ENCODE results near the gene MEFV. TPM values are rescaled to one million over a fixed set of nuclear protein-coding genes. Genes with fewer than 3 reads are reported as not detected.
"Not testable (repeated sequence)": the region's sequence is repeated elsewhere in the genome, so short reads cannot be mapped to it uniquely, and the experiment has no call there.

The MEFV gene
- total RNA-seq, 2 donors from 2014 or later: 0.57 to 1.1 TPM

DNA sequence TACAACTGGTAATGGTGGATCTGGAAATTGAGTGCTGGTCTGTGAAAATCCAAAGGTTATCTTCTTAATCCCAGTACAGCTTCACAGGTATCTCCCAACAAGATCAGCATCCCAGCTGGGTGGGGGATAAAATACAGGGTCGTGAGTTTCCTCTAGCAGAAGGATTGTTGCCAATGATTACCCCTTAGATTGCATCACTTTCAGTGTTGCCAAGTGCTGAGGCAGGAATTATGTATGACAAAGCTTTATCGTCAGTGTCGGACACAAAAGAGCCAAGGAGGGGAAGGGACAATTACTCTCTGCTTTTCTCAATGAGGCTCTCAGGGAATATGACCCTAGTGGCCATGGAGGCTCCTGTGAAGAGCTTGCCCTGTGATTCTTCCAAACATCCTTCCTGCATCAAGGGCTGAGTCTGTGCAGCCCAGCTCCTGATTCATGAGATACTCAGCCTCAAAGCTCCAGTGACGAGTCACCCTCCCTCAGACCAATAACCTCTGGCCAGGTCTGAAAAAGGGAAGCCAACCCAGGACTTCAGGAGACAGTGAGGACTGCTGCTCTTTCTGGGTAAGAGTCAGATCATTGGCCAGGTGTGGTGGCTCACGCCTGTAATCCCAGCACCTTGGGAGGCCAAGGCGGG lies 53.4 kb downstream of the MEFV start:
- intact Hi-C loops (cut with DNase I): no loop called here
- Histone ChIP-seq H3K27ac (no peak overlapping the region), H3K36me3 (no peaks in the 10 kb centered on the region), H3K4me3 (no peak overlapping the region), H3K27me3 (no peaks in the 10 kb centered on the region), H3K9ac (ENCODE audit: low read depth in 2 of 2, low read length in 2 of 2) (no peak overlapping the region), H3K4me1 (no peaks in the 10 kb centered on the region), H3K9me3 (no peaks in the 10 kb centered on the region)
- DNase-seq: no peak
- TF ChIP-seq, protein P1, sequence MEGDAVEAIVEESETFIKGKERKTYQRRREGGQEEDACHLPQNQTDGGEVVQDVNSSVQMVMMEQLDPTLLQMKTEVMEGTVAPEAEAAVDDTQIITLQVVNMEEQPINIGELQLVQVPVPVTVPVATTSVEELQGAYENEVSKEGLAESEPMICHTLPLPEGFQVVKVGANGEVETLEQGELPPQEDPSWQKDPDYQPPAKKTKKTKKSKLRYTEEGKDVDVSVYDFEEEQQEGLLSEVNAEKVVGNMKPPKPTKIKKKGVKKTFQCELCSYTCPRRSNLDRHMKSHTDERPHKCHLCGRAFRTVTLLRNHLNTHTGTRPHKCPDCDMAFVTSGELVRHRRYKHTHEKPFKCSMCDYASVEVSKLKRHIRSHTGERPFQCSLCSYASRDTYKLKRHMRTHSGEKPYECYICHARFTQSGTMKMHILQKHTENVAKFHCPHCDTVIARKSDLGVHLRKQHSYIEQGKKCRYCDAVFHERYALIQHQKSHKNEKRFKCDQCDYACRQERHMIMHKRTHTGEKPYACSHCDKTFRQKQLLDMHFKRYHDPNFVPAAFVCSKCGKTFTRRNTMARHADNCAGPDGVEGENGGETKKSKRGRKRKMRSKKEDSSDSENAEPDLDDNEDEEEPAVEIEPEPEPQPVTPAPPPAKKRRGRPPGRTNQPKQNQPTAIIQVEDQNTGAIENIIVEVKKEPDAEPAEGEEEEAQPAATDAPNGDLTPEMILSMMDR (IDR thresholded peaks at IDR 0.05): no peak

DNA sequence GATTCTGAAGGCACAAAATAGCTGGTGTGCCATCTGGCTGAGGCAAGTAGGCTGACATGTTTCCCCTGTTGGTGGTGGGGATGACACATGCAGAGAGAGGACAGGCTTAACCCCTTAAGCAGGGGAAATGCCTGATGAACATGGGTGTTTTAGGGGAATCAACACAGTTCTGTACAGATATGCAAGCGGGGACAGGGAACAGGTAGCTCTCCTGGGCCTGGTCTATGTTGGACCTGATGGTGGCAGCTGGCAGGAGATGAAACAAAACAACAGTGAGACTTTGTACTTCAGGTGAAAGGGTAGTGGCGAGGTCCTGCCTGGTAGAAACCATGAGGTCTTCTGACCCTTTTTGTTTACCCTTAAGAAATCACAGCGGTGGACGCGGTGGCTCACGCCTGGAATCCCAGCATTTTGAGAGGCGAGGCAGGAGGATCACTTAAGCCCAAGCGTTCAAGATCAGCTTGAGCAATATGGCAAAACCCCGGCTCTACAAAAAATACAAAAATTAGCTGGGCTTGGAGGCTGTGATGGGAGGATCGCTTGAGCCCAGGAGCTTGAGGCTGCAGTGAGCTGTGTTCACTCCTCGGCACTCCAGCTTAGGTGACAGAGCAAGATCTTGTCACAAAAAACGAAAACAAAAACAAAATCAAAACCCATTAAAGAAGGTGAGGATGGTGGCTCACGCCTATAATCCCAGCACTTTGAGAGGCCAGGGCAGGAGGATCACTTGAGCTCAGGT lies 57.9 kb downstream of the MEFV start:
- no peak overlapping the region for H3K9ac ChIP-seq (ENCODE audit: low read depth in 2 of 2, low read length in 2 of 2)
- H3K4me1 ChIP-seq: no peaks in the 10 kb centered on the region
- H3K27ac ChIP-seq: no peak overlapping the region
- H3K36me3 ChIP-seq: no peaks in the 10 kb centered on the region
- no peak overlapping the region for H3K4me3 ChIP-seq
- TF ChIP-seq, protein P1 (IDR thresholded peaks at IDR 0.05): no peak
- intact Hi-C loops (cut with DNase I): no loop called here
- no peak for DNase-seq
- H3K9me3 ChIP-seq: no peaks in the 10 kb centered on the region
- H3K27me3 ChIP-seq: peaks cover 4% of the 10 kb centered on the region

DNA sequence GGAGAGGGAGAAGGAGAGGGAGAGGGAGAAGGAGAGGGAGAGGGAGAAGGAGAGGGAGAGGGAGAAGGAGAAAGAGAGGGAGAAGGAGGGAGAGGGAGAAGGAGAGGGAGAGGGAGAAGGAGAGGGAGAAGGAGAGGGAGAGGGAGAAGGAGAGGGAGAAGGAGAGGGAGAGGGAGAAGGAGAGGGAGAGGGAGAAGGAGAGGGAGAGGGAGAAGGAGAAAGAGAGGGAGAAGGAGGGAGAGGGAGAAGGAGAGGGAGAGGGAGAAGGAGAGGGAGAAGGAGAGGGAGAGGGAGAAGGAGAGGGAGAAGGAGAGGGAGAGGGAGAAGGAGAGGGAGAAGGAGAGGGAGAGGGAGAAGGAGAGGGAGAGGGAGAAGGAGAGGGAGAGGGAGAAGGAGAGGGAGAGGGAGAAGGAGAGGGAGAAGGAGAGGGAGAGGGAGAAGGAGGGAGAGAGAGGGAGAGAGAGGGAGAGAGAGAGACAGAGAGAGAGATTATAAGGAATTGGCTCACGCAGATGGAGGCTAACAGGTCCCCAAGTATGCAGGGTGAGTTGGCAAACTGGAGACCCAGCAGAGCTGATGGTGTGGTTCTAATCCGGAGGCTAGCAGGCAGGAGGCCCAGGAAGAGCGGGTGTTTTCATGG lies 58.6 kb downstream of the MEFV start:
- DNase-seq; H3K27me3 ChIP-seq; intact Hi-C loops (cut with DNase I); H3K27ac ChIP-seq; H3K36me3 ChIP-seq; H3K4me1 ChIP-seq; H3K9me3 ChIP-seq; H3K4me3 ChIP-seq; H3K9ac ChIP-seq (ENCODE audit: low read depth in 2 of 2, low read length in 2 of 2): not testable (repeated sequence)

DNA sequence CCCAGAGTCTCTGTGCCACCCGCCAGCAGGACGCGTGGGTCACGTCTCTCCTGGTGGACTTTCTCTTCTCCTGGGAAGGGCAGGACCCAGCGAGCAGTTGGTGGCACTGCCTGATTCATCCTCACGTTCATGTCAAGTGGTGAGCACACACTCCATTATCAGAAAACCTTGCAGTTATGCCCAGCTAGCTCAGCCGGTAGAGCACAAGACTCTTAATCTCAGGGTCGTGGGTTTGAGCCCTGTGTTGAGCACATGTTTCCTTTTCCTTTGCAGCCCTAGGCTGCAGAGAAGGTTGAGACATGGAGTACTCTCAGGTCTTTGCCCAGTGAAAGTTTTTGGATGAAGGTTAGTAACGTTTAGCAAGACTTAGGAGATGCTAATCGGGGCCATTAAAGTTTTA lies 60.5 kb downstream of the MEFV start:
- no peaks in the 10 kb centered on the region for H3K9me3 ChIP-seq
- no peak overlapping the region for H3K4me3 ChIP-seq
- TF ChIP-seq, protein P1 (IDR thresholded peaks at IDR 0.05): no peak
- DNase-seq: no peak
- H3K27ac ChIP-seq: no peak overlapping the region
- H3K9ac ChIP-seq (ENCODE audit: low read depth in 2 of 2, low read length in 2 of 2): no peak overlapping the region
- H3K36me3 ChIP-seq: no peaks in the 10 kb centered on the region
- H3K27me3 ChIP-seq: peaks cover 22% of the 10 kb centered on the region
- no peaks in the 10 kb centered on the region for H3K4me1 ChIP-seq
- intact Hi-C loops (cut with DNase I): no loop called here

DNA sequence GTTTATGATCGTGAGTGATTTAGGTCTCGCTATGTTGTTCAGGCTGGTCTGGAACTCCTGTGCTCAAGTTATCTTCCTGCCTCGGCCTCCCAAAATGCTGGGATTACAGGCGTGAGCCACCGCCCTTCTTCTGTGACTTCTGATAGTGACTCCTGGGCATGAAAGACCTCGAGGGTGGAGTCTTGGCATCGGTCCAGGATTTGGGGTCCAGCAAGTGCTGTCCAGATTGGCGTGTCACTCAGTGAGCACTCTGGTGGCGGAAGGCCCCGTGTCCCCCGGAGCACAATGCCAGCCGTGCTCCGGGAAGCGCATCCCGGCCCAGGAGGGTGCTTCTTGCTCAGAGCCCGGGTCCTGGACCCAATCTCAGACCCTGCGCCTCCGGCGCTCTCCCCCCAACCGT lies 61.6 kb downstream of the MEFV start:
- no peak overlapping the region for H3K9ac ChIP-seq (ENCODE audit: low read depth in 2 of 2, low read length in 2 of 2)
- H3K27ac ChIP-seq: no peak overlapping the region
- no peak overlapping the region for H3K4me3 ChIP-seq
- TF ChIP-seq, protein P1 (IDR thresholded peaks at IDR 0.05): no peak
- no peaks in the 10 kb centered on the region for H3K9me3 ChIP-seq
- no peaks in the 10 kb centered on the region for H3K4me1 ChIP-seq
- peaks cover 34% of the 10 kb centered on the region for H3K27me3 ChIP-seq
- H3K36me3 ChIP-seq: no peaks in the 10 kb centered on the region
- DNase-seq: no peak
- intact Hi-C loops (cut with DNase I): no loop called here
